ENCODE data around the gene PDE6G. TPM values are rescaled to one million over a fixed set of nuclear protein-coding genes. Genes with fewer than 3 reads are reported as not detected.

PDE6G gene
- total and polyA plus RNA-seq, 2 donors (not counting 3 experiments of a cell fraction or from before 2014, with no cell fraction given): 1.8 to 3.7 TPM

DNA sequence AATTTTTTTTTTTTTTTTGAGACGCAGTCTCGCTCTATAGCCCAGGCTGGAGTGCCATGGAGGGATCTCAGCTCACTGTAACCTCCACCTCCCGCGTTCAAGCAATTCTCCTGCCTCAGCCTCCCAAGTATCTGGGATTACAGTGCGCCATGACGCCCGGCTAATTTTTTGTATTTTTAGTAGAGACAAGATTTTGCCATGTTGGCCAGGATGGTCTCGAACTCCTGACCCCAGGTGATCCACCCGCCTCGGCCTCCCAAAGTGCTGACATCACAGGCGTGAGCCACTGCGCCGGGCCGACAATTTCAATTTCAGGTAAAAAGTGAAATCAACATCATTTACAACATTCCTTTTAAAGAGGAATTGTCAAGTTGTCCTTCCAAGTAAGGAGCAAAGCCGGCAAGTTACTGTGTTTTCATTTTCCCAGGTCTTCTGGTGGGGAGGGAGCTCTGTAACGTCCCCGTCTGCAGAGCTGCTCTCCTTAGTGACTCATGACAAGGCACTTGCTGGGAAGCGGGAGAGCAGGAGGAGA lies 20.3 kb downstream of the PDE6G start:
- ChIA-PET CTCF (interaction anchor here (1.0 to 1.1 kb wide), 2 partner anchors 12 to 29 kb away, joined by 3 to 4 read pairs; no protein-coding TSS in a partner anchor), POLR2A (interaction anchor here (0.9 kb wide), 1 partner anchor 20 kb away, joined by 4 read pairs; the partner anchor contains the start of gene PDE6G)
- H3K36me3 ChIP-seq (ENCODE audit: control insufficient read depth in 2 of 2, extremely low read depth in 1 of 2, insufficient read depth in 2 of 2, low read length in 2 of 2): no peaks in the 10 kb centered on the region
- H3K27me3 ChIP-seq (ENCODE audit: control insufficient read depth in 2 of 2, insufficient read depth in 2 of 2, low read length in 2 of 2): no peaks in the 10 kb centered on the region
- intact Hi-C loops (cut with micrococcal nuclease): loop anchor here (2.0 kb wide), 1 partner anchor 31 kb away; the partner anchor contains the start of genes CCDC137 and OXLD1
- no peaks in the 10 kb centered on the region for H3K9me3 ChIP-seq (replicated peaks; ENCODE audit: control insufficient read depth, insufficient read depth, low read length)
- FAIRE-seq (peak; percentile 83), DNase-seq (ENCODE audit: low read depth, low spot score) (no peak)
- peaks cover 6% of the 10 kb centered on the region for H4K20me1 ChIP-seq (replicated peaks; ENCODE audit: control insufficient read depth, extremely low read depth, insufficient read depth, low read length)
- peaks cover 53% of the 10 kb centered on the region for H3K79me2 ChIP-seq (ENCODE audit: control insufficient read depth, insufficient read depth, low read length)
- H3K4me2 ChIP-seq (ENCODE audit: insufficient read depth, low read length): peak overlapping the region; percentile 89
- dilution Hi-C loops (cut with MboI; ENCODE audit: extremely low pct_ligation_motif_present, low sequenced_read_pairs): no loop called here
- BruUV-seq (replicated peaks): TSS peak; percentile 42
- H3K4me1 ChIP-seq (ENCODE audit: control insufficient read depth, extremely low read depth, insufficient read depth, low read length): peaks cover 11% of the 10 kb centered on the region
- H3K27ac ChIP-seq (ENCODE audit: insufficient read depth, low read depth, low read length): peak overlapping the region; percentile 75
- H3K9ac ChIP-seq (replicated peaks; ENCODE audit: extremely low read depth, insufficient read depth, low read length): peak overlapping the region; percentile 93
- no peaks in the 10 kb centered on the region for H3K9me1 ChIP-seq (replicated peaks; ENCODE audit: control insufficient read depth, extremely low read depth, insufficient read depth, low read length)
- no peak overlapping the region for H2AFZ ChIP-seq (ENCODE audit: low read depth, low read length)
- peak overlapping the region; percentile 70 to 91 (median 84) for H3K4me3 ChIP-seq (replicated peaks in 1 of 3; ENCODE audit: insufficient read depth in 1 of 3, low read depth in 1 of 3, low read length in 3 of 3)
- TF ChIP-seq MAX (IDR thresholded peaks at IDR 0.05; ENCODE audit: insufficient read depth, insufficient read length): no peak
- no peak for TF ChIP-seq EZH2 (IDR thresholded peaks at IDR 0.05; ENCODE audit: borderline replicate concordance, low read depth, low read length, severe bottlenecking)
- no peak for TF ChIP-seq MYC (IDR thresholded peaks at IDR 0.05; ENCODE audit: low read depth, low read length)
- TF ChIP-seq, protein P1, sequence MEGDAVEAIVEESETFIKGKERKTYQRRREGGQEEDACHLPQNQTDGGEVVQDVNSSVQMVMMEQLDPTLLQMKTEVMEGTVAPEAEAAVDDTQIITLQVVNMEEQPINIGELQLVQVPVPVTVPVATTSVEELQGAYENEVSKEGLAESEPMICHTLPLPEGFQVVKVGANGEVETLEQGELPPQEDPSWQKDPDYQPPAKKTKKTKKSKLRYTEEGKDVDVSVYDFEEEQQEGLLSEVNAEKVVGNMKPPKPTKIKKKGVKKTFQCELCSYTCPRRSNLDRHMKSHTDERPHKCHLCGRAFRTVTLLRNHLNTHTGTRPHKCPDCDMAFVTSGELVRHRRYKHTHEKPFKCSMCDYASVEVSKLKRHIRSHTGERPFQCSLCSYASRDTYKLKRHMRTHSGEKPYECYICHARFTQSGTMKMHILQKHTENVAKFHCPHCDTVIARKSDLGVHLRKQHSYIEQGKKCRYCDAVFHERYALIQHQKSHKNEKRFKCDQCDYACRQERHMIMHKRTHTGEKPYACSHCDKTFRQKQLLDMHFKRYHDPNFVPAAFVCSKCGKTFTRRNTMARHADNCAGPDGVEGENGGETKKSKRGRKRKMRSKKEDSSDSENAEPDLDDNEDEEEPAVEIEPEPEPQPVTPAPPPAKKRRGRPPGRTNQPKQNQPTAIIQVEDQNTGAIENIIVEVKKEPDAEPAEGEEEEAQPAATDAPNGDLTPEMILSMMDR (IDR thresholded peaks at IDR 0.05; ENCODE audit: extremely low read depth in 1 of 2, insufficient read depth in 1 of 2, low read depth in 1 of 2, low read length in 2 of 2): no peak
- TF ChIP-seq JUN (IDR thresholded peaks at IDR 0.05; ENCODE audit: borderline replicate concordance, insufficient read depth, insufficient read length, low read depth): no peak
- no peak for TF ChIP-seq GATA2 (IDR thresholded peaks at IDR 0.05; ENCODE audit: insufficient read depth, insufficient read length, low read depth, low read length)

Data from endothelial cell of umbilical vein (primary cell).